Erythroblast (primary cell): ENCODE measurements around the gene DHRSX.

Source experiments
- GATA1 ChIP-seq: IDR thresholded peaks from 2 replicates; pipeline ENCODE4 v1.6.1; 2011; ENCODE audit warnings: low read depth, mild to moderate bottlenecking, control low read depth, low read length, moderate library complexity
- POLR2A ChIP-seq: IDR thresholded peaks from 2 replicates; pipeline ENCODE4 v1.6.1; 2011; ENCODE audit warnings: mild to moderate bottlenecking, low read length

- TF ChIP-seq POLR2A (no peak), GATA1 (no peak)
These were observed 8.1 kb downstream of the DHRSX start for GRCh38 chrX:2492531-2493218.
